A673 (cell line): ENCODE measurements around the gene RASSF4. TPM values are rescaled to one million over a fixed set of nuclear protein-coding genes. Genes with fewer than 3 reads are reported as not detected.

Source experiments
- BruUV-seq: library from RNA; stranded (reverse); fragments of 400-500 nt; replicated peaks from 2 replicates; lab custom pipeline; 2021; lab: Mats Ljungman, UMichigan
- CTCF ChIA-PET: fragments of 300-600 bp; sonication (Branson Sonifier 250); formaldehyde crosslinking; loops from one replicate; lab custom pipeline; 2022; ENCODE audit warnings: antibody characterized with exemption; lab: Charles Lee
- POLR2A ChIA-PET: fragments of 300-600 bp; sonication (Branson Sonifier 250); formaldehyde crosslinking; loops from one replicate; lab custom pipeline; 2022; ENCODE audit warnings: antibody characterized with exemption; ENCODE audit not compliant: low non-redundant PET; lab: Charles Lee
- DNase-seq: peaks from one replicate; pipeline ENCODE4 v3.0.0-alpha.2; 2015; ENCODE audit warnings: low spot score
- H3K27ac ChIP-seq: fragments of 200-600 bp; sonication (generic); 2 replicates; pipeline ENCODE4 v1.5.1; 2016; ENCODE audit warnings: mixed run types, low read depth, mild to moderate bottlenecking, mixed read lengths, antibody characterized with exemption, low read length; ENCODE audit not compliant: poor library complexity, severe bottlenecking
- H3K27me3 ChIP-seq: fragments of 200-600 bp; sonication (generic); replicated peaks from 2 replicates; pipeline ENCODE4 v1.6.1; 2017; ENCODE audit warnings: mixed run types, low read depth, mild to moderate bottlenecking, mixed read lengths, antibody characterized with exemption, low read length; ENCODE audit not compliant: insufficient read depth, poor library complexity
- H3K36me3 ChIP-seq: fragments of 200-600 bp; sonication (generic); 2 replicates; pipeline ENCODE4 v1.6.1; 2016; ENCODE audit warnings: mixed run types, mild to moderate bottlenecking, mixed read lengths, antibody characterized with exemption, low read length; ENCODE audit not compliant: insufficient read depth, poor library complexity, severe bottlenecking
- H3K4me1 ChIP-seq: fragments of 200-600 bp; sonication (generic); 2 replicates; pipeline ENCODE4 v1.6.1; 2017; ENCODE audit warnings: mixed run types, mild to moderate bottlenecking, mixed read lengths, antibody characterized with exemption, low read length; ENCODE audit not compliant: insufficient read depth, poor library complexity, severe bottlenecking
- H3K4me3 ChIP-seq: fragments of 200-600 bp; sonication (generic); 2 replicates; pipeline ENCODE4 v1.5.1; 2016; ENCODE audit warnings: low read depth, mixed run types, mild to moderate bottlenecking, mixed read lengths, low read length; ENCODE audit not compliant: poor library complexity, severe bottlenecking
- H3K9me3 ChIP-seq: fragments of 200-600 bp; sonication (generic); 2 replicates; pipeline ENCODE4 v1.6.1; 2016; ENCODE audit warnings: mixed run types, low read depth, mild to moderate bottlenecking, mixed read lengths, antibody characterized with exemption, low read length; ENCODE audit not compliant: poor library complexity, severe bottlenecking
- EZH2 ChIP-seq: fragments of 200-600 bp; sonication (generic); IDR thresholded peaks from 2 replicates; pipeline ENCODE4 v1.6.1; 2017; ENCODE audit warnings: borderline replicate concordance, low read depth, mild to moderate bottlenecking, mixed read lengths, antibody characterized with exemption, low read length; ENCODE audit not compliant: poor library complexity, severe bottlenecking
- intact Hi-C: fragments of 100-400 bp; cut with micrococcal nuclease; formaldehyde crosslinking; loops from one replicate; pipeline ENCODE4 v1.10.0; 2022; ENCODE audit not compliant: unreplicated experiment
- total RNA-seq: library from RNA; stranded (reverse); gene quantifications from 2 replicates; pipeline ENCODE4 v1.2.3, GENCODE V29; 2021
- TF ChIP-seq, protein P1 (sequence below): fragments of 300-800, 200-600 bp; sonication (generic); conservative IDR thresholded peaks from 2 replicates; pipeline ENCODE4 v1.5.1; 2017; ENCODE audit warnings: low read depth, mild to moderate bottlenecking, antibody characterized with exemption, low read length, moderate library complexity, mixed read lengths

Gene RASSF4
- total RNA-seq, 1 experiment from 2014 or later: 0.71 TPM

DNA sequence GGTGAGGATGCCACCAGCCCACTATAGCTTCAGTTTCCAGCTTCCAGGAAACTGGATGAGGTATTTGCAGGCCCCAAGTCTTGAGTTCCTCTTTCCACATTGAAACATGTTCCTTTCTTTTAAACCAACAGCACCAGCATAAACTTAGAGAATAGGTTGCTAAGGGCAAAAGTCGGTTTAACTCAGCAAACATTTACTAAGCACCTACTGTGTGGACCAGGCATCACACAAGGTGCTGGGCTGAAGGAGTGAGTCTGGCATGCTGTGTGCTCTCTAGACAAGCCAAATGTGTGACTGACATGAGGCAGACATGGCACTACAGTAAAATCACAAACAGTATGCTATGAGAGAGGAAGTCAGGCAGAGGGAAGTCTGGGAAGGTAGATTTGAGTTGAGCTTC, 11.0 kb upstream of the RASSF4 start:
- intact Hi-C loops: no loop called here

DNA sequence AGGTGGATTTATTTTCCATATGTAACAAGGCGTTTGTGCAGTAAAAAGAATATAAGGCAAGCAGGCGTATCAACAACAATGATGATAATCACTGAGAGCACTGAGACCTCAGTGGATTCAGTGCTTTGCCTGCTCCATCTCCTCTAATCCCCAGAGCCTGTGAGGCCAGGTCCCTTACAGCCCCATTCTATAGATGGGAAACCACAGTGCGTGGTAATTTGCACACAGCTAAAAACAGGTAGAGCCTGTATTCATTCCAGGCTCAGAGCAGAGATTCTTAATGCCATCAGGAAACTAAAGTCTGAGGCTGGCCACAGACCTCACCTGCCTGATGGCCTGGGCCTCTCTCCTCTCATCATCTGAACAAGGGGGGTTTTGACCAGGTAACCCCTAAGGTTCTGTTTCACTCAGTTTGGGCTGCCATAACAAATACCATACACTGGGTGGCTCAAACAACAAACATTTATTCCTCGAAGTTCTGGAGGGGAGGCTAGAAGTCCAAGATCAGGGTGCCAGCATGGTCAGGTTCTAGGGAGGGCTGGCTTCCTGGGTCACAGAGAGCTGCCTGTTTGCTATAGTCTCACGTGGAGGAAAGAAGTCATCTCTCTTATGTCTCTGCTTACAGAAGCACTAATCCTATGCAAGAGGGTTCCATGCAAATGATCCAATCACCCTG, 10.3 kb upstream of the RASSF4 start:
- CTCF ChIA-PET: no interaction called here
- H3K27ac ChIP-seq: no peak overlapping the region
- H3K27me3 ChIP-seq: no peaks in the 10 kb centered on the region
- peaks cover 5% of the 10 kb centered on the region for H3K9me3 ChIP-seq
- DNase-seq: no peak
- no peak for TF ChIP-seq EZH2
- BruUV-seq: no TSS peak
- H3K4me3 ChIP-seq: no peak overlapping the region
- no peaks in the 10 kb centered on the region for H3K36me3 ChIP-seq
- POLR2A ChIA-PET: no interaction called here
- intact Hi-C loops: no loop called here
- H3K4me1 ChIP-seq: peaks cover 8% of the 10 kb centered on the region

More for the DNA sequence above, 11.0 kb upstream of the RASSF4 start:
- no peak overlapping the region for H3K4me3 ChIP-seq
- POLR2A ChIA-PET: no interaction called here
- TF ChIP-seq EZH2: no peak
- TF ChIP-seq, protein P1, sequence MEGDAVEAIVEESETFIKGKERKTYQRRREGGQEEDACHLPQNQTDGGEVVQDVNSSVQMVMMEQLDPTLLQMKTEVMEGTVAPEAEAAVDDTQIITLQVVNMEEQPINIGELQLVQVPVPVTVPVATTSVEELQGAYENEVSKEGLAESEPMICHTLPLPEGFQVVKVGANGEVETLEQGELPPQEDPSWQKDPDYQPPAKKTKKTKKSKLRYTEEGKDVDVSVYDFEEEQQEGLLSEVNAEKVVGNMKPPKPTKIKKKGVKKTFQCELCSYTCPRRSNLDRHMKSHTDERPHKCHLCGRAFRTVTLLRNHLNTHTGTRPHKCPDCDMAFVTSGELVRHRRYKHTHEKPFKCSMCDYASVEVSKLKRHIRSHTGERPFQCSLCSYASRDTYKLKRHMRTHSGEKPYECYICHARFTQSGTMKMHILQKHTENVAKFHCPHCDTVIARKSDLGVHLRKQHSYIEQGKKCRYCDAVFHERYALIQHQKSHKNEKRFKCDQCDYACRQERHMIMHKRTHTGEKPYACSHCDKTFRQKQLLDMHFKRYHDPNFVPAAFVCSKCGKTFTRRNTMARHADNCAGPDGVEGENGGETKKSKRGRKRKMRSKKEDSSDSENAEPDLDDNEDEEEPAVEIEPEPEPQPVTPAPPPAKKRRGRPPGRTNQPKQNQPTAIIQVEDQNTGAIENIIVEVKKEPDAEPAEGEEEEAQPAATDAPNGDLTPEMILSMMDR: no peak
- no peak overlapping the region for H3K27ac ChIP-seq
- BruUV-seq: no TSS peak
- H3K27me3 ChIP-seq: no peaks in the 10 kb centered on the region
- peaks cover 8% of the 10 kb centered on the region for H3K4me1 ChIP-seq
- CTCF ChIA-PET: no interaction called here
- H3K9me3 ChIP-seq: peaks cover 8% of the 10 kb centered on the region
- H3K36me3 ChIP-seq: no peaks in the 10 kb centered on the region
- no peak for DNase-seq

DNA sequence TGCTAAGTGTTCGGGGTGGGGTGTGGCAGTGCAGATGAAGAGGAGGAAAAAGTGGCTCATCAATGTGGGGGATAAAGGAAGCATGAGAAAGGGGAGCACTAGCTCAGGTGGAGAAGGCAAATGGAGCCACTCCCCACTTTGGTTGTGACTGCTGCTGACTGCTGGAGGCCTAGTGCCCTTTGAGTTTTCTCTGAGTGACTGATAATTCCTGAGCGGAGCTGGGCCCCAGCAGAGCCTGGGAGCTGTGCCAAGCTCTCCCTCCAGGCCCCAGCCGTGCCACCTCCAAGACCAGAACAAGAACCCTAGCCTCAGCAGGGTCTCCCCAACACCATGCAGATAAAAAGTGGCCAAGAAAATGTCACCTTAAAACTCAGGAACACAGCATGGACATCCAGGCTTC, 9.7 kb upstream of the RASSF4 start:
- H3K4me1 ChIP-seq: peaks cover 8% of the 10 kb centered on the region
- no peak overlapping the region for H3K4me3 ChIP-seq
- DNase-seq: no peak
- ChIA-PET POLR2A (no interaction called here), CTCF (no interaction called here)
- no TSS peak for BruUV-seq
- H3K36me3 ChIP-seq: no peaks in the 10 kb centered on the region
- intact Hi-C loops: no loop called here
- no peaks in the 10 kb centered on the region for H3K9me3 ChIP-seq
- TF ChIP-seq, protein P1: no peak
- no peak for TF ChIP-seq EZH2
- no peak overlapping the region for H3K27ac ChIP-seq
- no peaks in the 10 kb centered on the region for H3K27me3 ChIP-seq
